HG03280 (cell line): ENCODE measurements around the gene ANKRD39.

Source experiments
- ATAC-seq: cut with Tn5 transposase; IDR thresholded peaks from one replicate; pipeline ENCODE4 v1.9.1; 2021; ENCODE audit warnings: mild to moderate bottlenecking, moderate library complexity; ENCODE audit not compliant: unreplicated experiment

Gene ANKRD39

GRCh38 chr2:96888072-96889011, 30.5 kb upstream of the ANKRD39 start:
- ATAC-seq, result no peak

- ATAC-seq, result no peak
Measured at GRCh38 chr2:96887493-96888012, 29.7 kb upstream of the ANKRD39 start.

DNA sequence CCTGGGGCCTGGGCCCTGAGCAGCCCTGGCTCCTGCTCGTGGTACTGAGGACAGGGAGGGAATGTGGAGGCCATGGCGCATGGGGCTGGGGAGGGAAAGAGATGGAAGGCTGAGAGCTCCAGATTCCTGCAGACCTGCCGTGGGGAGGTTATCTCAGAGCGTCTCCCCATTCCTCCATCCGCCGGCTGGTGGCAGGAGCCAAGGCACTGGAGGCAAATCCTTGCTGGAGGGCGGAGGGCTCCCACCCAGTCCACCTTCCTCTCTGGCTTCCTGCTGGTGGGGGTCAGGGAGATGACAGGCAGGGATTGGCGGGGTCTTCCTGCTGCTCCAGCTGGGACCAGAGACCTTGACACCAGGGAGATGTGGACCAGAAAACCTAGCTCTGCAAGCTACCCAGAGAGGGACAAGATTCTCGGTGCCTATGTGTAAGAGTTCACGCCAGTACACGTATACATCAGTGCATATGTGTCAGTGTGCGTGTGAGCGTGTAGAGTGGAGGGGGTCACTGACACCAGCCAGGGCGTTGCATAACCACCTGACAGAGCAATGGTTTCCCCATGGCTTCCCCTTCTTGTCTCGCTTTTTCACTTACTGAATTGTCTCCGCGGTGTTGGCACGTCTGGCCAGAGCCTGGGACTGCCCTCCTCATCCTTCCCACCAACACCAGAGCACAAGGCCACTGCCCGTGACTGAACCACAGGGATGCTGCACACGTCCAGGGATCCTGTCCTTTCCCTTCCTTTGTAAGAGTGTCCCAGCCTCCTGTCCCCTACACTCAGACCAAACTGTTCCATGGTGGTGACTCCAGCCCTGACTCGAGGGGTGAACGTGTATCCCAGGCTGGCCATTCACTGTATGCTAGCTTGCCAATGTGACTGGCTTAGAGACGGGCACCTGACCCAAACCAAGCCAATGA, 27.9 kb upstream of the ANKRD39 start:
- ATAC-seq, result no peak

- ATAC-seq, result no peak
Measured at GRCh38 chr2:96884299-96885094, 26.7 kb upstream of the ANKRD39 start.

DNA sequence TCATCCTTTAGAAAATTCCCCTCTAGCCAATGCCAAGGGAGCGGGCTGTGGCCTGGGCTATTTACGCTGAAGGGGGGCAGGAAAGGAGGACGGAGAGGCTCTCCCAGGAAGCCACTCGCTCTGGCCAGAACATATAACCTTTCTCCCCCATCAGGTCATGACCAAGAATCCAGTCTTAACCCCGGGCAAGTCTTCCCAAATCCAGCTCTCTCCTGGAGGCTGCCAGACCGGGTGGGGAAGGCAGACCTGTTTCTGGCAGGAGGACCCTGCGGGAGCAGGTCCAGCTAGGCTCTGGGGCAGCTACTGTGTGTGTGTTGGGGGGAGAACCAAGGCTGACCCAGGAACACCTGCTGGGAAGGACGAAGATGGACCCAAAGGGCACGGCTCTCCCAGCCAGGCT, 25.5 kb upstream of the ANKRD39 start:
- no peak for ATAC-seq

DNA sequence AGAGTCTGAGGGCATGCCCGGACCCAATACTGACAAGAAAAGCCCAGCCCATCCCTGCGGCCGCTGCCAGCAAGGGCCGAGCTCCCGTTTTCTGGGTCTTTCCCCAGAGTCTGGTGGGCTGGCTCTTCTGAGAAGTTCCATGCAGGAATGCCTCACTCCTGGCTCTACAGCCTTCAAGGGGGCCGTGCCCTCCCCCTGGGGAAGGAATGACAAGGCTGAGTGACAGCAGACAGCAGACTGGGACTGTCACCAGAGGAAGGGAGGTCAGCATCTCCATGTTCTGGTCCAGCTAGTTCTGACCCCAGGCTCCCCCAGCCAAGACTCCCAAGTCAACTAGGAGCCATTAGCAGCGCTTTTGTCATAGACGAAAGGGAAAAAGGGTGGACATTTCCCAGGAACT, 25.1 kb upstream of the ANKRD39 start:
- no peak for ATAC-seq

DNA sequence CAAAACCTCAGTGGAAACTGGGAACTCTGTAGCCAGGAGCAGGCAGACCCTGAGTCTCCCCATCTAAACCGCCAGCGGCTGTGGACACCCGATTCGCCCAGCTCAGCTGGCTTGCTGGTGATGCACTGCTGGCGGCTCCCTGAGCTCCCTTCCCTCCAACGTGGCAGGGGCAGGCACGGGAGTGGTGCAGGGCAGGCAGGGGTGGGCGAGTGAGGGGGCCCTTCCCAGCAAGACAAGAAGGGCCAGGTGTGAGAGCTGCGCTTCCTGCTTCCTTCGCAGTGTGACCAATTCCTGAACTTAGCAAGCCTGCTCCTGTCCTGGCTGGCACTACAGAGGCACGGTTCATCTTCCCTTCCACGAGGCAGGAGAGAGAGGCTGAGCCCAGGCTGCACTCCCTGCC, 24.4 kb upstream of the ANKRD39 start:
- no peak for ATAC-seq

GRCh38 chr2:96881349-96882195, 23.8 kb upstream of the ANKRD39 start:
- ATAC-seq, result no peak

GRCh38 chr2:96880891-96881273, 23.1 kb upstream of the ANKRD39 start:
- ATAC-seq, result no peak

- no peak for ATAC-seq
Measured at GRCh38 chr2:96879545-96880040, 21.8 kb upstream of the ANKRD39 start.

DNA sequence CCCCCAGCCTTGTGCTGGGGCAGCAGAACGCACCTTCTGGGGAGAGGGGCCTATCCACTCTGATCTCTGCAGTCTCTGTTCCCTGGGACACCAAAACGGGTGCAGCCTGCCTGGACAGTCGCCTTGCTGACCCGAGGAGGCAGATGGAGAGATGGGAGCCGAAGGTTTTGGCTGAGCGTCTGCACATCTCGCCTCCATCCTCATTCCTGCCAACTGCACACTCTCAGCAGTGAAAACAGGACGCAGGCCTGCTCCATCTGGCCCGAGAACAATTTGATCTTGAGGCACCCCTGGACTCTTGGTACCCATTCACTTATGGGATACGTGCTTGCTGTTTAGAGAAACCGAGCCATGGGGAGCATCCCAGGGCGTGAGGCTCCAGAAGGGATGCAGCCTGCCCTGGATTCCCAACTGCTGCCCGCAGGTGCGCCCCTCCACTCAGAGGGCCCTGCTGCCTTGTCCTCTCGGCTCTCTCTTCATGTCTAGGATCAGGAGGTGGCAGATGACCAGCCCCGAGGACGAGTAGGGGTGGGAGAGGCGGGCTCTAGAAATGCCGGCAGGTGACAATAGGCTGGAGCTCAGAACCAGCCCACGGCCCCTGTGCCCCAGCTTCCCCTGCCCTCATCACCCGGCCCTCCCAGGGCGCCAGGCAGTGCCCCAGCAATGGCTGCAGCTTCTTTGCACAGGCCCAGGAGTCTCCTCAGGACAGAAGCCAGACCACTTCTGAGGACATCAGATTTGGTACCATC, 21.2 kb upstream of the ANKRD39 start:
- ATAC-seq, result no peak

GRCh38 chr2:96878171-96878570, 20.4 kb upstream of the ANKRD39 start:
- ATAC-seq, result no peak

- ATAC-seq, result no peak
Measured at GRCh38 chr2:96877631-96878092, 19.8 kb upstream of the ANKRD39 start.

- ATAC-seq, result no peak
Measured at GRCh38 chr2:96877042-96877451, 19.2 kb upstream of the ANKRD39 start.

- ATAC-seq, result no peak
Measured at GRCh38 chr2:96876269-96877041, 18.6 kb upstream of the ANKRD39 start.

GRCh38 chr2:96875498-96876268, 17.9 kb upstream of the ANKRD39 start:
- no peak for ATAC-seq

GRCh38 chr2:96874198-96874831, 16.5 kb upstream of the ANKRD39 start:
- no peak for ATAC-seq
